GM18499 (cell line): ENCODE data around the gene TECPR2.

Source experiments
- ATAC-seq: cut with Tn5 transposase; IDR thresholded peaks from one replicate; pipeline ENCODE4 v1.9.1; 2021; ENCODE audit warnings: moderate number of reproducible peaks; ENCODE audit not compliant: insufficient read depth, unreplicated experiment

TECPR2 gene

GRCh38 chr14:102370305-102370809 is 7.6 kb downstream of the TECPR2 start:
- no peak for ATAC-seq

DNA sequence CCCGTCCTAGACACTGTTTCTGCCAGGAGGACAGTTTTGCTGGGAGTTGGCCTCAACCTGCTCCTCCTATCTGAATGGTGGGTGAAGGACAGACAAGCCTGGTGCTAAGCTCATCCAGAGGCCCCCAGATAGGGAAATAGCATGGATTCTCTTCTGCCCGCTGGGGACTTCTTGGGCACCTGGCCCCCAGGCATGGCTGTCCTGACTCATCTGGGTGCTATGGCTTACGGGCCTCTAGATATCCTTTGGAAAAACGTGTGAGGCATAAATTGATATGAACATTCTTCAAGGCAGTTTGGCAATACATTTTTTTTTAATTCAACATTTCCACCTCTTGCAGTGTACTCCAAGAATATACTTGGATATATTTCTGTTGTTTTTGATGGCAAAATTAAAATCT is 8.6 kb downstream of the TECPR2 start:
- ATAC-seq: no peak

GRCh38 chr14:102373110-102373509 is 10.4 kb downstream of the TECPR2 start:
- ATAC-seq: no peak

DNA sequence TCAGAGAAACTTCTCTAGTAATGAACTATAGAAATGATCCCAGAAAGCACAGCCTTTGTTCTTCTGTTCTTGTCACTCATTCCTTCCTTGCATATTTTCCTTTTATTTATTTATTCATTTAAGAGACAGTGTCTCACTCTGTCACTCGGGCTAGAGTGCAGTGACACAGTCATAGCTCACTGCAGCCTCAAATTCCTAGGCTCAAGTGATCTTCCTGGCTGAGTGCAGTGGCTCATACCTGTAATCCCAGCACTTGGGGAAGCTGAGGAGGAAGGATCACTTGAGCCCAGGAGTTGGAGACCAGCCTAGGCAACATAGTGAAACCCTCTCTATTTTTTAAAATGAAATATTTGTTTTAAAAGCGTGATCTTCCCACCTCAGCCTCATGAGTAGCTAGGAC is 11.5 kb downstream of the TECPR2 start:
- no peak for ATAC-seq

DNA sequence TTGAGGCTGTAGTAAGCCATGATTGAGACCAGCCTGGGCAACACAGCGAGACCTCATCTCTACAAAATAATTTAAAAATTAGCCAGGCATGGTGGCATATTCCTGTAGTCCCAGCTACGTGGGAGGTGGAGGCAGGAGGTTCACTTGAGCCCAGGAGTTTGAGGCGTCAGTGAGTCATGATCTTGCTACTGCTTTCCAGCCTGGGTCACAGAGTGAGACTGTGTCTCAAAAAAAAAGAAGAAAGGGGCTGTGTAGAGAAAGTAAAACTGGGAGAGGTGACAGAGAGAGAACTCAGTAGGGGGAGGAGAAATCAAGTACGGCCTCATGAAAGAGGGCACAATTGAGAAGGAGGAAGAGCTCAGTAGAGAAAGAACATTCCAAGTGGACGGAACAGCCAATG is 12.4 kb downstream of the TECPR2 start:
- no peak for ATAC-seq

DNA sequence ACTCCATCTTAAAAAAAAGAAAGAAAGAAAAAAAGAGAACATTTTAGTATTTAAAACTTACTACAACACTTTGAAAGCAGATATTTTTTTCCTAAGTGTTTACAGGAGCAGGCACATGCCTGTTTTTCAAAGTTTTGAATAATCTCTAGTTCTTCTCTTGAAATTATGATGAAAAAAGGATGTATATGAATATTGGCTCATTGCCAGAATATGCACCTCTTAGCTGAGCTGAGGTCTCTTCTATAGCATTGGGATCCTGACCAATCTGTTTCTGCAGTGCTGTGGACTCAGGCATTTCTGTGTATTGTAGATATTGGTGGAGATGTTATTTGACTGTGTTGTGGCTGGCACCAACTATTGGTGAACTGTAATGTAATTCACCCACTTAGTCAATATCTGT is 15.0 kb downstream of the TECPR2 start:
- ATAC-seq: no peak

DNA sequence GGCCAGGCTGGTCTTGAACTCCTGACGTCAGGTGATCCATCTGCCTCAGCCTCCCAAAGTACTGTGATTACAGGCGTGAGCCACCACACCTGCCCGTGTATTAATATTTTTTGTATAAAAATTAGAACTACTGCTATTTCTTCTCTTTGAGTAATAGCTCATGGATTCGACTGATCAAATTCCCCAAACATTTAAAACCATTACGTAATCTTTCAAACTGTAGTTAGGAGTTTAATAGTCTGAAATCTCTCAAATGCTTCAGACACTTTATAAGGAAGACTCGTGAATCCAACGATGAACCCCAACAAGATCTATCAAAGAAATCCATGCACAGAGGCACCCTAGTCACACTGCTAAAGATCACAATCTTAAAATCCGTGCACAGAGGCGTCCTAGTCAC is 16.1 kb downstream of the TECPR2 start:
- ATAC-seq: no peak

- no peak for ATAC-seq
Observed at GRCh38 chr14:102387086-102387485, 24.3 kb downstream of the TECPR2 start.

DNA sequence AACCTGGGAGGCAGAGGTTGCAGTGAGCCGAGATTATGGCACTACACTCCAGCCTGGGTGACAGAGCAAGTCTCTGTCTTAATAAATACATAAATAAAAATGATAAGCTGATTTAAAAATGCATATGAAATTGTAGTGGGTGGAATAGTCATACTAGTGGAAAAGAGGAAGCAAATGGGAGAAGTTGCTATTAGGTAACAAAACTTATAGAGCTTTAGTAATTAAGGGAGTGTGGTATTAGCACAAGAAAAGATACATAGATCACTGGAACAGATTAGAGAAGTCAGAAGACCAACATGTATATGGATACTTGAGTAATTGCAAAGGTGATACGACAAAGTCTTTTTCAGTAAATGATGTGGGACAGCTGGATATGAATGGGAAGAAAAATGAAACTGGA is 26.5 kb downstream of the TECPR2 start:
- no peak for ATAC-seq

DNA sequence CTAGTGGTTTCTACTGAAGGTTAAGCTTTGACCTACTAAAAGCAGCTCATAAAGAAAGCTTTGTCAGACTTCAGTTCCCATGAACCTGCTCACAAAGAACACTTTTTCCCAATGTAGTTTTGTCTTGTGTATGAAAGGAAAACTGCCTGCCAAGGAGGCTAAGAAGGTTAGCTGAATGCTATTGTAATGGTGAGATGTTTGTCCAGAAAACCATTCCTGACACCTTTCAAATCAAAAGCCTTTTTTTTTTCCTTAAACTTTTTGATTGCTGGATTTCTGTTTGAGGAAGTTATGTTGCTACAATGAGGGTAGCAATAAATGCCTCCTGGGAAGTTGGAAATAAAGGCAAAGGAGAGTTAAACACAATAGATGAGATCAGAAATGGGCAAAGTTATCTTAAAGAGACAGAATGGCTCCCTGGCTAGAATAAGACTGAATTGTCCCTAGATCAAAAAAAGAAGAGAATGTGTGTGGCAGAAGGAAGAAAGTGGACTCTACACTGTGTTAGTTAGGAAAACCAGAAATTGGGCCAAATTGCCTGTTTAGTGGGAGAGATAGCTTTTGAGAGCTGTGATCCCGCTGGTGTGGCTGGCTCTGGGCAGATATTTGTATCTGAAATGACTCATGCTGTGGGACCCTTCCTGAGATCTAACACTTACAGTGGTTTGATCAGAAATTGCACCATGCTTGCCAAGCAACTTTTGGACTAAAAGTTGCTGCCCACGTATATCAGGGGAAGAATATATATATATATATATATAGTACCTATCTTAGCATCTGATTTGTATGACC is 27.5 kb downstream of the TECPR2 start:
- ATAC-seq: no peak

DNA sequence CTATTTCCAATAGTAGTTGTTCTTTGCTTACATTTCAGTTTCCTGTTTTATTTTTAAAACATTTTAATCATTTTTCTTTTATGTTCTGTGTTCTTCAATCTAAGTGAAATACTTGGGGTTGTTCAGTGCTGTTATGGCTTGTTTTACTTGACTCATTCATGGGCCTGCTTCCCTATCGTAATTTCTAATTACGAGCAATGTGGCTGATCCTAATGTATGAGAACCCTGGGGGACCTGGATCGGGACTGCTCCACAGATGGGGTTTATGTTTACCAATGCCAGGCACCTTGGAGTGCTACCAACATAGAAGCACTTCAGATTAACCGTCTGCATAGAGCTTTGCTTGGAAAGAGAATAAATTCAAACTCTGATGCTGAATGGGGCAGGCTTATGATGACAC is 29.8 kb downstream of the TECPR2 start:
- no peak for ATAC-seq

GRCh38 chr14:102394717-102395375 is 32.1 kb downstream of the TECPR2 start:
- ATAC-seq: no peak

DNA sequence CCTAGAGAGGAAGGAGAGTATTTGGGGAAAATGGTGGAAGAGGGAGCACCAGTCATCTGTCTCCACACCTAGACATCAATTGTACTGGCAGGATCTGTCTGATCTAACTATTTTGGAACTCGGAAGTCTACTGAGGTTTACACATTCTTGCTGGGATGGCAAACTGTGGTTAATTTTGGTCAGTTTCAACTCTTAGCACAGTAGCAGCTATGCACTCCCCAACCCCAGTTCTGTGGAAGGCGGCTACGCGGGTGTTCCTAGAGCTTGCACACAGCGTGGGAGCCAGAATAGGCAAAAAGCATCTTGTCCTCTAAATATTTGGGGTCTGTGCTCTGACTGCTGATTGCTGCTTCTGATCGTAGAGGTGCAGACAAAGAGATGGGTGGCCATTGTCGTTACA is 33.8 kb downstream of the TECPR2 start:
- no peak for ATAC-seq

GRCh38 chr14:102403028-102403427 is 40.3 kb downstream of the TECPR2 start:
- no peak for ATAC-seq

DNA sequence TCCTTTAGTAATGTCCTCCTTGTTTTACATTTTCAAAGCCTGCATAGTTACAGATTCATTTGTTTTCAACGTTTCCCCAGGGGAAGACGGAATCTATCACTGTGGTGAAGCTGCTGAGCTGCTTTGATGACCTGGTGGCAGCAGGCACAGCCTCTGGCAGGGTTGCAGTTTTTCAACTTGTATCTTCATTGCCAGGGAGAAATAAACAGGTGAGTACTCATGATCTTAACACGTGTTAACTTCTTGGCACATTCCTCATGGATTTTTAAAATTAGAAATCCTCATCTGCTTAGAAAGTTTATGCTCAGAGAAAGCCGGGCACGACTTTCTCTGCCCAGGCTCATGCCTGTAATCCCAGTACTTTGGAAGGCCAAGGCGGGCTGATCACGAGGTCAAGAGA is 44.5 kb downstream of the TECPR2 start:
- no peak for ATAC-seq

DNA sequence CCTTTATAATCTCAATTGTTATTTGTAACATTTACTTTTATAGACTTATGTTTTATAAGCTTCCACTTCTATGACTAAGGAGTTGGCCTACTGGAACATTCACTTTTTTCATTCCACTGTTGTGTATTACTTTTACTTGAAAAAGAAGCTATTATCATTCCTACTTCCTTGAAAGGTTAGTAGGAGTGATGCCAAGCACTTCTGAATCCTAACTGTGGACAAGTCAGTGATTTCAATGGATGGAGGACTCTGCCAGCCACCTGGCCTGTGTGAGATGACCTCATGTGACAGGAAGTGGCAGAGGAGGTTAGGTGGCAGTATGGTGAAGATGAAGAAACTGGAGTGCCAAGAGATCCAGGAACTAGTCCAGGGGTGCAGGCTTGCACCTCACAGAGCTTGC is 46.0 kb downstream of the TECPR2 start:
- no peak for ATAC-seq

DNA sequence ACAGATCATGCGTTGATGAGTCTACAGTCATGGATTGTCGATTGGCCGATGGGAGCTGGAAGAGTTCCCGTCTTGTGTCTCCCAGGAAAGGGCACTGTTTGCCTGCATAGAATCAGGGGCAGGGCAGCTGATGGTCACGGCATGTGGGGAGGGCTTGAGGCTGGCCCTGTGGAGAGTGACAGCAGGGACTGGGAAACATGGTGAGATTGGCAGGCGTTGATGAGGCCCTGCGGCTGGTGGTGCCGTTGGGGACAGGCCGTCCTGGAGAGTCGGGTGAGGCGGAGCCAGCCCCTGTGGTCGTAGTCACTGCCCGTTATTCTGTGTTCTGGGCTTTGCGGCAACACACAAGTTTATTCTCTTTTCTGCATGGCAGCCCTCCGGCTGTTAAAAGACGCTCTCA is 52.9 kb downstream of the TECPR2 start:
- no peak for ATAC-seq

DNA sequence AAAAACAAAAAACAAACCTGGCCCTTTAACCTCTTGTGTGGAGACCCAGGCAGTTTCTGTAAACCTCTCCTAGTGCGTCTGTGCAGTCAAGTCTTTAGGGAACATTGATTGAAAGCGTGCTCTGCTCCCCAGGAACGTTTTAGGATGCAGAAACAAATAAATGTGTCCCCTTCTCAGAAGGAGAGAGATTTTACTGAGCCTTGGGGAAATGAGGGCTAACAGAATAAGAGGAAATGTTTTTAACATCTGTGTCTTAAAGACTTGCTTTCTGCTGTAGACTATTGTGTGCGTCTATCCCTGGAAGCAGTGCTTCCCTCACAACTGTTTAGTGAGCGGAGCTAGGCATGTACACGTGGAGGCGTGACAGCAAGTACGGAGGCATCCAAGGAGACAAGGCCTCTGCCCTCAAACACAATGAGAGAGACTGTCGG is 54.3 kb downstream of the TECPR2 start:
- ATAC-seq: no peak

DNA sequence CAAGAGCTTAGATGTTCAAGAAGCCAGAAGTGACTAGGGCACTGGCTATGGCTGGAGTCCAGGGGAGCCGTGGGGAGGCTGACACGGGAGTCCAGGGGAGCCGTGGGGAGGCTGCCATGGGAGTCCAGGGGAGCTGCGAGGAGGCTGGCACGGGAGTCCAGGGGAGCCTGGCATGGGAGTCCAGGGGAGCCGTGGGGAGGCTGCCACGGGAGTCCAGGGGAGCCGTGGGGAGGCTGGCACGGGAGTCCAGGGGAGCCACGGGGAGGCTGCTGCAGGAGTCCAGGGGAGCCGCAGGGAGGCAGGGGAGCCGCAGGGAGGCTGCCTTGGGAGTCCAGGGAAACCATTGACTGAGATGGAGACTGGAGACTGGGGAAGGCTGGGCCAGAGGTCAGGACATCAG is 54.9 kb downstream of the TECPR2 start:
- no peak for ATAC-seq

DNA sequence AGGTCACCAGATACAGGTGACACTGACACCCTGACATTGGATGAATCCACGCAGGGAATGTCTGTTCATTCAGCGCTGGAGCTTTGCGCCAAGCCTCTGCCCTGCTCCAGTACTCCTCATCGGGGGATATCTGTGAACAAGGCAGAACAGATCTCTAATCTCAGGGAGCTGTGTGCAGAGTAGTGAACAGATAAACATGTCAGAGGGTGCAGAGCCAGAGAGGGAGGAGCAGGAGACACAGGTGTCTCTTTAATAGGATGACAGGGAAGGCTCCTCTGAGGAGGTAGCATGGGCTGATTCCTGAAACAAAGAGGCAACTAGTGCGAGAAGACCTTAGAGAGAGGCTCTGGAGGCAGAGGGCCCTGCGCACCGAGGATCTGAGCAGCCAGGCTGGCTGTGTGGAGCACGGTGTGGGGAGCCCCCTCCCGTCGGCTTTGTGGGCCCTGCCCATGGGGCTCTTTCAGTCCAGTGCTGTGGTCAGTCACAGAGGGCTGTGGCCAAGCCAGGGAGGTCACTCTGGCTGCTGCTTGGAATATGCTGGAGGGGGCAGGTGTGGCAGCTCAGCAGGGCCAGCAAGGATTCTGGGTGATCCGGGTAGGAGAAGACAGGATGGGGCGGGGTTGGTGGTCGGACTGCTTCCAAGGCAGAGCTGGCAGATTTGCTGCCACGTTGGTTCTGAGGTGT is 55.6 kb downstream of the TECPR2 start:
- no peak for ATAC-seq

GRCh38 chr14:102418853-102419240 is 56.1 kb downstream of the TECPR2 start:
- ATAC-seq: no peak
